GM12801 (cell line): ENCODE results near the gene PLK1.

Source experiments
- TF ChIP-seq, protein P1 (sequence below): IDR thresholded peaks from one replicate; pipeline ENCODE4 v1.5.1; 2011; ENCODE audit warnings: control low read depth; ENCODE audit not compliant: insufficient read length; ENCODE audit errors: extremely low read depth

The PLK1 gene

DNA sequence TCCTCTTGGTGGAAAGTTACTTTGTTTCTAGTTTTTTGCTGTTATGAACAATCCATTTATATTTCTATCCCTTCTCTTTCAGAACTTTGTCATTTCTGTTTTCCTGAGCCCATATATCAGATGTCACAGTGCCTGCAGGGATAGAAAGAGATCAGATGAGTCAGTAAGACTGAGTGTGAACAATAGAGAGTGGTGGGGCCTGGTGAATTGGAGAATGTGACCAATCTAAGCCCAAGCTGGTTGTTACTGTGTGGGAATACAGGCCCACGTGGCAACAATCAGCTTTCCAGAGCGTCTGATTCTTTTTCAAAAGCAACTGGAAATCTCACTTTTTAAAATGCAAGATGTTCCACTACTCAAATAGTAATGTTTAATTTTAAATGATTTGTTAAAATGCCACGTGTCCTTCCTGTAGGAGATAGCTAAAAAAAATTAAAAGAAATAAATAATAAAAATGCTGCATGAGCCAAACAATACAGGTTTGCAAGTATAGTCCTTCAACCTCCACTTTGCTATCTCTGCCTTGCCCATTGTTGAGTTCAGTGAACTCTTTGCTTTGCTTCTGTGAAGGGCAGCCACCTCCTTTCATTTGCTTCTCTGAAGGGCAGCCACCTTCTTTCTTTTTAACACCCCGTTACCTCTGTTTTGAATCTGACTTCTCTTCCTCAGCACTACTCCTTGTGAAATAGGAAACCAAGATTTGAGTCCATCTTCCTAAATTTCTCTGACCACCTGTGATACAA lies 27.8 kb upstream of the PLK1 start:
- TF ChIP-seq, protein P1, sequence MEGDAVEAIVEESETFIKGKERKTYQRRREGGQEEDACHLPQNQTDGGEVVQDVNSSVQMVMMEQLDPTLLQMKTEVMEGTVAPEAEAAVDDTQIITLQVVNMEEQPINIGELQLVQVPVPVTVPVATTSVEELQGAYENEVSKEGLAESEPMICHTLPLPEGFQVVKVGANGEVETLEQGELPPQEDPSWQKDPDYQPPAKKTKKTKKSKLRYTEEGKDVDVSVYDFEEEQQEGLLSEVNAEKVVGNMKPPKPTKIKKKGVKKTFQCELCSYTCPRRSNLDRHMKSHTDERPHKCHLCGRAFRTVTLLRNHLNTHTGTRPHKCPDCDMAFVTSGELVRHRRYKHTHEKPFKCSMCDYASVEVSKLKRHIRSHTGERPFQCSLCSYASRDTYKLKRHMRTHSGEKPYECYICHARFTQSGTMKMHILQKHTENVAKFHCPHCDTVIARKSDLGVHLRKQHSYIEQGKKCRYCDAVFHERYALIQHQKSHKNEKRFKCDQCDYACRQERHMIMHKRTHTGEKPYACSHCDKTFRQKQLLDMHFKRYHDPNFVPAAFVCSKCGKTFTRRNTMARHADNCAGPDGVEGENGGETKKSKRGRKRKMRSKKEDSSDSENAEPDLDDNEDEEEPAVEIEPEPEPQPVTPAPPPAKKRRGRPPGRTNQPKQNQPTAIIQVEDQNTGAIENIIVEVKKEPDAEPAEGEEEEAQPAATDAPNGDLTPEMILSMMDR, result no peak

DNA sequence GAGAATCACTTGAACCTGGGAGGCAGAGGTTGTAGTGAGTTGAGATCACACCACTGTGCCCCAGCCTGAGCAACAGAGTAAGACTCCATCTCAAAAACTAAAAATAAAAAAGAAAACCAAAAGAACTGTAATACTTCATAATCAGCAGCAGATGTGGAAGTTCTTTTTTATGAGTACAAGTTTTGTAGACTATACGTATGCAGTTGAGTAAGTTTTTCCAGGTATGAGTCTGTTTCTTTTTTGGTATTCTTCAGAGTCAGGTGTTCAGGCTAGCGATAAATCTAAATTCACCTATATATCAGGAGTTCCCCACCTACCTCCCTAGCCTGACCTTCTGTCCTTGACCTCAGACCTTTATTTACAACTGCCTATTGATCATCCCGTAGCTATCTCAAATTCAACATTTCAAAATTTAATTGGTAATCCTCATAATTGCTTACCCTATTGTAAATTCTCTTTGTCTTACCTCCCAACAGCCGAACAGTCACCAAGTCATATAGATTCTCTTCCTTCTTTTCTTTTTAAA lies 26.7 kb upstream of the PLK1 start:
- TF ChIP-seq, protein P1, result no peak

DNA sequence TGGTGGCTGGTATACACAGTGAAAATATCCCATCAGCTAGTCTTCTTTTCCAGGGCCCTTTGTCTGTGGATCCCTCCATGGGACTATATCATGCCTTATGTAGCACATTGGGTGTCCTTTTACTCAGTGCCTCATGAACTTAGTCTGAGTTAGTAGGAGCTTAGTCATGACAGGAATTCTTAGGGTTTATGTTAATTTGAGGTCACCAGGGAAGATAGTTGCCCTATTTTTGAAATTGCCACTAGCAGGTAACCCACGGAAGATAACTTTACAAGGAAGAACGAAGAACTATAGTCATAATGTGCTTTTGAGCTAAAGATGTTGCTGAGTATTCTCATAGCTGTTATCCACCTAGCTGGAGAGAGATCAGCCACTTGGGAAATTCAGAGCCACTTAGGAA lies 14.8 kb upstream of the PLK1 start:
- TF ChIP-seq, protein P1, result no peak

DNA sequence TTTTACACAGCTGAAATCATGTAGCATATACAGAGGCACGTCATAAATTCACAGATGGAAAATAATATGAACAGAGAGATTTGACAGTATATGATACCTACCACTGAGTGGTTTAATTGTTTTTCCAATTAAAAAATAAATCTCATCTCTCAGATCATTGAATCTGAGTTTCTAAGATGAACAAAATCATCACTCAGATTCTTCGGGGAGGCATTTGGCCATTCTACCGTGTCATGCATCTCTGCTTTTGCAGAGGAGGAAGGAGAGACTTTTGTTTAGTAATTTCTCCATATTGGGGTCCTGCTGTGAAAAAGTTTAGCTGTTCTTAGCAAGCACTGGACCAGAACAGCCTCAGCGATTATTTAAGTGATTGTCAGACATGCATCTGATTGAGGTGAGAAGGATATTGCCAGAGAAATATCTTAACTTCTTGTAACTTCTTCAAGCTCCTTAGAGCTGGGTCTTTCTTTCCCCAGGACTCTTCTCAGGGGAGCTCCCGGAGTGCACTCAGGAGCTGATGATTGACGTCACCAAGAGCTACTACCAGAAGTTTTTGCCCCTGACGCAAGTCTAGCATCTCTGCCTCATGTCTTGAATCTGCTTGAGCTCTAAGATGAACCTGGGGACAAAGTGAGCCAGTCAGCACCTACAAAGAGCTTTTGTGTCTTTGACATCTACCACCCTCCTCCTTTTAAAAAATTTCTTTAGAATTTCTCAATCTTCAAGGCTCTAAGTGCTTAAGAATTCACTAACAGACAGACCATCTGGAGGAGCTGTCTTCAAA lies 11.9 kb upstream of the PLK1 start:
- TF ChIP-seq, protein P1, result no peak

DNA sequence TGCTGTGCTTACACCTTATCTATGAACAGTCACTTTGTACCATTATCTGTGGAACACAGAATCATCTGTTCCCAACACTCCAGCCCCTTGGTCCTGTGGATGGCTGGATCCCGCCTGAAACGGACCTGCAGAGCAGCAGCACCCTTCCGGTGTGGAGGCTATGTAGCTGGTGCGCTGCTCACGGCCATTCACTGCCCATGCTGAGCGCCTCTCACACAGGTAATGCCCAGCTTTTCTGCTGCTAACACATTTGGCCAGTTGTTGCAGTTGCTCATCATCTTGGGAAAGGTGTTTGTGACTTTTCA lies 11.4 kb upstream of the PLK1 start:
- TF ChIP-seq, protein P1, result no peak

DNA sequence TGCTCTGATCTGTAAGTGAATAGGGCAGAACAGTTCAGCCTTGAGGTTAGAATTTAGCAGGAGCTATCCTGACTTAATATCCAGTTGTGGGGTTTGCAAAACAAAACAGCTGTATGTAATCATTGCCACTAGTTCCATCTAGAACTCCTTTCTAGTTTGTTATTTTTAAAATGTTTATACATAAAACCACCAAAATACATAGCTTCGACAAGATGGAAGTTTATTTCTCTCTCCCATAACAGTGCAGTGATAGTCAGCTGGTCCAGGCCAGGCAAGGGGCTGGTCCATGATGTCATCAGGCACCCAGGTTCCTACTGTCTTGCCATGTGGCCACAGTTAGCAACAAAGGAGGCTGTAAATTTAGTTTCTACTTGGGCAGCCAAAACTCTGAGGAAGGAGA lies 10.5 kb upstream of the PLK1 start:
- TF ChIP-seq, protein P1, result no peak

DNA sequence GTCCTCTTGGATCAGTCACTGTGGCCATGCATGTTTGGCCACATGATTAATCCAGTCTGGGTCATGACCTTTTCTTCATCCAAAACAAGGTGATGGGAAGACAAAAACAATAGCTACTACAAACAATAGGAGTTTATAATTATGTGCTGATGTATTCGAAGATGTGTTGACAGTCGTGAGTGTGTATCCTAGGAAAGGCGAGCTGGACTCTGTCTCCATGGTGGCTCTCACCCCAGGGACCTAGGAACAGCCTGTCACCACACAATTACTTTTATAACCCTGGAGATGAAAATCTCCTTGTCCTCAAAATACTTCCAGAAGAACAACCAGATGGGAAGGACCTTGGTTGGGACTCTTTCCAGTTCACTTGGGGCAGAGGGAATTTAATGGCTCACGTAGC lies 9.8 kb upstream of the PLK1 start:
- TF ChIP-seq, protein P1, result no peak
